GM12878 (cell line): Measurements from ENCODE around the gene HK1. TPM values are rescaled to one million over a fixed set of nuclear protein-coding genes. Genes with fewer than 3 reads are reported as not detected.
"Not testable (repeated sequence)": the region's sequence is repeated elsewhere in the genome, so short reads cannot be mapped to it uniquely, and the experiment has no call there.

Experiments used
- ATAC-seq: fragments of 200-7000 bp; cut with Tn5 transposase; 3 replicates; pipeline ENCODE4 v1.9.1; 2020; ENCODE audit warnings: mild to moderate bottlenecking, moderate library complexity
- BruUV-seq: library from RNA; stranded (reverse); fragments of 400-500 nt; replicated peaks from 2 replicates; lab custom pipeline; 2021; lab: Mats Ljungman, UMichigan
- CTCF ChIA-PET: fragments of 300-600 bp; sonication (Branson Sonifier 250); formaldehyde crosslinking; extraction: SDS; loops from one replicate; lab custom pipeline; 2021; ENCODE audit warnings: inconsistent platforms; lab: Yijun Ruan, JAX
- POLR2A ChIA-PET: fragments of 350-600 bp; formaldehyde crosslinking; extraction: SDS; loops from one replicate; lab custom pipeline; 2021; ENCODE audit warnings: inconsistent platforms; lab: Charles Lee
- RAD21 ChIA-PET: fragments of 300-600 bp; sonication (Branson Sonifier 250); formaldehyde crosslinking; loops from one replicate; lab custom pipeline; 2023; ENCODE audit warnings: antibody characterized with exemption; ENCODE audit not compliant: unreplicated experiment; lab: Charles Lee
- SMC1A ChIA-PET: fragments of 300-600 bp; sonication (Branson Sonifier 250); formaldehyde crosslinking; loops from one replicate; lab custom pipeline; 2023; ENCODE audit not compliant: unreplicated experiment, uncharacterized antibody; lab: Charles Lee
- DNase-seq: peaks from one replicate; pipeline ENCODE4 v3.0.0-alpha.2; 2011; ENCODE audit warnings: low read depth, low spot score
- FAIRE-seq: peaks from 3 replicates; lab custom pipeline; 2011; peaks lifted over from hg19 to GRCh38; lab: Jason Lieb, UNC
- H2AFZ ChIP-seq: 2 replicates; pipeline ENCODE4 v1.6.0; 2011; ENCODE audit warnings: low read depth, low read length, control low read depth; ENCODE audit not compliant: control insufficient read depth
- H3K27ac ChIP-seq: 2 replicates; pipeline ENCODE4 v1.5.1; 2011; ENCODE audit warnings: control low read depth; ENCODE audit not compliant: control insufficient read depth, insufficient read depth
- H3K27me3 ChIP-seq, 2 experiments: replicated peaks in 1 of 2; 2 replicates each; pipeline versions ENCODE4 v1.6.0 to v1.6.1; 2011; ENCODE audit warnings: low read length in 1 of 2; ENCODE audit not compliant: control insufficient read depth in 2 of 2, insufficient read depth in 2 of 2
- H3K36me3 ChIP-seq, 2 experiments: 2 replicates each; pipeline ENCODE4 v1.5.1; 2011; ENCODE audit warnings: low read length in 1 of 2; ENCODE audit not compliant: control insufficient read depth in 2 of 2, insufficient read depth in 2 of 2
- H3K4me1 ChIP-seq: 2 replicates; pipeline ENCODE4 v1.6.1; 2011; ENCODE audit warnings: mild to moderate bottlenecking, low read length, moderate library complexity, mixed read lengths; ENCODE audit not compliant: control insufficient read depth, insufficient read depth
- H3K4me2 ChIP-seq: 2 replicates; pipeline ENCODE4 v1.6.0; 2011; ENCODE audit warnings: control low read depth; ENCODE audit not compliant: control insufficient read depth, insufficient read depth
- H3K4me3 ChIP-seq: fragments of 200-600 bp; sonication (generic); 2 replicates; pipeline ENCODE4 v1.5.1; 2016
- H3K79me2 ChIP-seq: 2 replicates; pipeline ENCODE4 v1.6.0; 2011; ENCODE audit warnings: low read length; ENCODE audit not compliant: control insufficient read depth, insufficient read depth
- H3K9ac ChIP-seq: 2 replicates; pipeline ENCODE4 v1.8.0; 2011; ENCODE audit warnings: low read length, control low read depth, mixed read lengths; ENCODE audit not compliant: control insufficient read depth, insufficient read depth
- H3K9me3 ChIP-seq: replicated peaks from 3 replicates; pipeline ENCODE4 v1.5.1; 2011; ENCODE audit warnings: mild to moderate bottlenecking, low read length; ENCODE audit not compliant: control insufficient read depth, insufficient read depth
- H4K20me1 ChIP-seq: 2 replicates; pipeline ENCODE4 v1.6.0; 2011; ENCODE audit not compliant: control insufficient read depth, insufficient read depth
- ATF2 ChIP-seq: IDR thresholded peaks from 2 replicates; pipeline ENCODE4 v1.6.1; 2012; ENCODE audit warnings: low read length, inconsistent platforms
- ATF7 ChIP-seq: fragments of 450-650 bp; IDR thresholded peaks from 2 replicates; pipeline ENCODE4 v1.6.1; 2016; ENCODE audit warnings: low read depth, mild to moderate bottlenecking
- BACH1 ChIP-seq: fragments of 450-650 bp; IDR thresholded peaks from 2 replicates; pipeline ENCODE4 v1.6.1; 2017; ENCODE audit warnings: mild to moderate bottlenecking, borderline replicate concordance
- BRCA1 ChIP-seq: IDR thresholded peaks from 2 replicates; pipeline ENCODE4 v1.6.1; 2011; ENCODE audit warnings: low read depth, low read length, improper control_type of control experiment
- CHD4 ChIP-seq: fragments of 200-600 bp; sonication (generic); IDR thresholded peaks from 2 replicates; pipeline ENCODE4 v1.6.1; 2016; ENCODE audit warnings: mild to moderate bottlenecking
- EGR1 ChIP-seq, 2 experiments: IDR thresholded peaks; 1 replicate in 1 of 2; 2 replicates in 1 of 2; pipeline ENCODE4 v1.6.1; 2011 to 2012; ENCODE audit warnings: low read depth in 2 of 2, low read length in 2 of 2, borderline replicate concordance in 1 of 2, mild to moderate bottlenecking in 1 of 2, moderate library complexity in 1 of 2
- JUNB ChIP-seq: IDR thresholded peaks from 2 replicates; pipeline ENCODE4 v1.6.1; 2016; ENCODE audit warnings: antibody characterized with exemption, mild to moderate bottlenecking
- NFXL1 ChIP-seq: fragments of 450-650 bp; IDR thresholded peaks from 2 replicates; pipeline ENCODE4 v1.6.1; 2017; ENCODE audit warnings: antibody characterized with exemption, mild to moderate bottlenecking, borderline replicate concordance
- PAX8 ChIP-seq: fragments of 450-650 bp; IDR thresholded peaks from 2 replicates; pipeline ENCODE4 v1.6.1; 2017; ENCODE audit warnings: mild to moderate bottlenecking, moderate library complexity
- PRDM15 ChIP-seq: fragments of 450-650 bp; formaldehyde crosslinking; IDR thresholded peaks from 2 replicates; pipeline ENCODE4 v1.4.0; 2020; ENCODE audit warnings: mild to moderate bottlenecking, moderate library complexity
- SIX5 ChIP-seq: IDR thresholded peaks from 2 replicates; pipeline ENCODE4 v1.6.1; 2011; ENCODE audit warnings: mild to moderate bottlenecking, low read depth, low read length, moderate library complexity; ENCODE audit not compliant: severe bottlenecking
- TCF12 ChIP-seq: IDR thresholded peaks from 2 replicates; pipeline ENCODE4 v1.6.1; 2011; ENCODE audit warnings: low read depth, mild to moderate bottlenecking, low read length
- YBX1 ChIP-seq: fragments of 450-650 bp; IDR thresholded peaks from 2 replicates; pipeline ENCODE4 v1.6.1; 2016; ENCODE audit warnings: antibody characterized with exemption
- WGBS: methylation state at CpG from one replicate; pipeline ENCODE4 v1.1.6; 2016; ENCODE audit warnings: low lambda C conversion rate; ENCODE audit not compliant: insufficient replicate concordance, insufficient coverage; ENCODE audit errors: missing lambda C conversion rate; 5-methylcytosine and 5-hydroxymethylcytosine counted together
- in situ Hi-C: fragments of 300-500 bp; cut with MboI; formaldehyde crosslinking; loops from 9 replicates; pipeline ENCODE4 v1.14.3; 2018; ENCODE audit warnings: mixed read lengths
- intact Hi-C: fragments of 100-400 bp; cut with micrococcal nuclease; formaldehyde crosslinking; loops from one replicate; pipeline ENCODE4 v1.14.2; 2022; ENCODE audit not compliant: unreplicated experiment
- polyA plus RNA-seq, 11 experiments: library from polyadenylated mRNA; depleted of rRNA in 4 of 11; unstranded in 6 of 11; stranded (reverse) in 5 of 11; fragments of >200 nt; fragmentation: Nextera tagmentation in 4 of 11; fragmentation: Illumina TruSeq in 1 of 11; extraction: Ambion mirVana in 4 of 11; extraction: Trizol in 1 of 11; gene quantifications; 1 replicate in 1 of 11; 2 replicates in 10 of 11; pipeline versions ENCODE4 v1.2.1 to v1.2.3, GENCODE V29; 2011 to 2016; ENCODE audit warnings: inconsistent platforms in 2 of 11, missing spikeins in 2 of 11, low read depth in 1 of 11
- total RNA-seq, 4 experiments: library from RNA; depleted of rRNA in 3 of 4; stranded (reverse); fragments of >200 nt in 3 of 4; fragmentation: Illumina TruSeq in 1 of 4; extraction: Trizol in 1 of 4; gene quantifications; 2 replicates each; pipeline versions ENCODE4 v1.2.1 to v1.2.3, GENCODE V29; 2013 to 2021

The HK1 gene
- total and polyA plus RNA-seq, 10 of the 15 experiments (the other 5 are each of a cell fraction or from before 2014, with no cell fraction given) = 3.4 to 77.3 (median 46.6) TPM

- H3K9me3 ChIP-seq, FAIRE-seq, ATAC-seq, CTCF ChIA-PET, H3K36me3 ChIP-seq, H2AFZ ChIP-seq, in situ Hi-C loops, H3K27ac ChIP-seq, H3K4me2 ChIP-seq, H3K27me3 ChIP-seq, DNase-seq, BruUV-seq, SMC1A ChIA-PET, H4K20me1 ChIP-seq, intact Hi-C loops, H3K9ac ChIP-seq, H3K4me3 ChIP-seq: not testable (repeated sequence)
- peaks cover 18% of the 10 kb centered on the region for H3K4me1 ChIP-seq
- whole genome bisulfite sequencing = 94% methylated on average over 7 of the region's 7 CpGs
- H3K79me2 ChIP-seq = peaks cover 70% of the 10 kb centered on the region
- ChIA-PET RAD21 (interaction anchor here (1.2 kb wide), 1 partner anchor 228 kb away, joined by 3 read pairs; no protein-coding TSS in a partner anchor), POLR2A (interaction anchor here (0.7 kb wide), 1 partner anchor 19 kb away, joined by 4 read pairs; no protein-coding TSS in a partner anchor)
Measured at GRCh38 chr10:69322346-69322745, 44.0 kb downstream of the HK1 start.

- WGBS = 100% methylated on average over 2 of the region's 2 CpGs
- FAIRE-seq = no peak
- TF ChIP-seq PAX8 = no peak
- no peak for TF ChIP-seq PRDM15
- no peak for TF ChIP-seq NFXL1
- no peak for TF ChIP-seq TCF12
- no peak for TF ChIP-seq SIX5
- no peak for TF ChIP-seq YBX1
- no peak for TF ChIP-seq ATF7
- TF ChIP-seq EGR1 (IDR thresholded peaks at IDR 0.05; ENCODE audit: borderline replicate concordance in 1 of 2, low read depth in 2 of 2, low read length in 2 of 2) = no peak
- TF ChIP-seq CHD4 = no peak
- TF ChIP-seq BRCA1 = no peak
- TF ChIP-seq BACH1 = no peak
- no peak for TF ChIP-seq ATF2
- no peak for TF ChIP-seq JUNB
Measured at GRCh38 chr10:69323622-69324021, 45.3 kb downstream of the HK1 start.

More at GRCh38 chr10:69323622-69324021, 45.3 kb downstream of the HK1 start:
- peak overlapping the region; percentile 46; the same call in 1 of the 2 replicates for H3K4me2 ChIP-seq
- H4K20me1 ChIP-seq = peaks cover 4% of the 10 kb centered on the region
- H3K36me3 ChIP-seq = no peaks in the 10 kb centered on the region; a peak in 1 of 4 replicates
- H2AFZ ChIP-seq = no peak overlapping the region
- DNase-seq (no peak), ATAC-seq (no peak)
- BruUV-seq = no TSS peak
- intact Hi-C loops (no loop called here), in situ Hi-C loops (no loop called here)
- H3K9ac ChIP-seq = no peak overlapping the region
- no peaks in the 10 kb centered on the region for H3K27me3 ChIP-seq
- peaks cover 82% of the 10 kb centered on the region for H3K79me2 ChIP-seq
- ChIA-PET POLR2A (interaction anchor here (0.6 to 1.5 kb wide), 3 partner anchors 25 to 236 kb away, joined by 3 to 4 read pairs (median 3); no protein-coding TSS in a partner anchor), RAD21 (interaction anchor here (0.9 to 1.2 kb wide), 2 partner anchors 10 to 21 kb away, joined by 3 to 4 read pairs; no protein-coding TSS in a partner anchor), SMC1A (interaction anchor here (0.8 to 2.3 kb wide), 3 partner anchors 12 to 95 kb away, joined by 3 to 8 read pairs (median 3); no protein-coding TSS in a partner anchor), CTCF (interaction anchor here (0.7 to 1.7 kb wide), 4 partner anchors 9 to 142 kb away, joined by 3 to 5 read pairs (median 4); no protein-coding TSS in a partner anchor)
- H3K4me3 ChIP-seq = no peak overlapping the region
- peaks cover 21% of the 10 kb centered on the region for H3K4me1 ChIP-seq
- no peaks in the 10 kb centered on the region for H3K9me3 ChIP-seq
- H3K27ac ChIP-seq = no peak overlapping the region
